H1 (cell line): ENCODE data around the gene ALKAL2. TPM values are rescaled to one million over a fixed set of nuclear protein-coding genes. Genes with fewer than 3 reads are reported as not detected.

Source experiments
- BCL11A ChIP-seq, 2 experiments: IDR thresholded peaks; one replicate each; pipeline ENCODE4 v1.6.1; 2011; ENCODE audit warnings: low read depth in 2 of 2, low read length in 2 of 2, mild to moderate bottlenecking in 2 of 2
- CHD7 ChIP-seq: fragments of 300-600 bp; sonication (generic); IDR thresholded peaks from 2 replicates; pipeline ENCODE4 v1.7.1; 2012; ENCODE audit warnings: low read length, moderate library complexity, mild to moderate bottlenecking, inconsistent platforms; ENCODE audit not compliant: insufficient replicate concordance
- EGR1 ChIP-seq: IDR thresholded peaks from 2 replicates; pipeline ENCODE4 v1.6.1; 2011; ENCODE audit warnings: low read depth, low read length, borderline replicate concordance
- GABPA ChIP-seq: IDR thresholded peaks from 2 replicates; pipeline ENCODE4 v1.6.1; 2011; ENCODE audit warnings: mild to moderate bottlenecking, low read length, moderate library complexity, borderline replicate concordance; ENCODE audit not compliant: insufficient read depth
- RXRA ChIP-seq: IDR thresholded peaks from 2 replicates; pipeline ENCODE4 v1.6.1; 2011; ENCODE audit warnings: low read depth, mild to moderate bottlenecking, low read length, moderate library complexity; ENCODE audit not compliant: insufficient read depth
- TBP ChIP-seq: IDR thresholded peaks from 2 replicates; pipeline ENCODE4 v1.6.1; 2011; ENCODE audit warnings: low read depth, low read length, improper control_type of control experiment
- USF2 ChIP-seq: IDR thresholded peaks from 2 replicates; pipeline ENCODE4 v1.6.1; 2011; ENCODE audit warnings: low read length, improper control_type of control experiment
- YY1 ChIP-seq: IDR thresholded peaks from 2 replicates; pipeline ENCODE4 v1.6.1; 2011; ENCODE audit warnings: low read depth, mild to moderate bottlenecking, low read length
- polyA plus RNA-seq, 7 experiments: library from polyadenylated mRNA; depleted of rRNA in 3 of 7; stranded (reverse) in 5 of 7; unstranded in 2 of 7; fragments of >200 nt in 5 of 7; fragments of 200-250 nt in 2 of 7; gene quantifications; 1 replicate in 5 of 7; 2 replicates in 1 of 7; 4 replicates in 1 of 7; pipeline versions ENCODE4 v1.2.1 to v1.2.3, GENCODE V29; 2011 to 2013; ENCODE audit warnings: missing spikeins in 2 of 7, mixed read lengths in 2 of 7
- total RNA-seq: library from RNA; stranded (reverse); fragmentation: NEBNext Ultra II Directional; extraction: Animal tissue kit (Norgen Biotek cat#: 25700); gene quantifications from 2 replicates; pipeline ENCODE4 v1.2.1, GENCODE V29; 2021

The ALKAL2 gene
- total and polyA plus RNA-seq, 2 of the 8 experiments (the other 6 are each of a cell fraction or from before 2014, with no cell fraction given) = 4.6 to 11.5 TPM

GRCh38 chr2:252001-252602, 35.8 kb downstream of the ALKAL2 start (continued):
- TF ChIP-seq EGR1 = no peak
- TF ChIP-seq CHD7 = no peak
- TF ChIP-seq USF2 = no peak
- no peak for TF ChIP-seq RXRA
- TF ChIP-seq YY1 = no peak
- TF ChIP-seq TBP = no peak
- TF ChIP-seq GABPA = no peak
- TF ChIP-seq BCL11A (IDR thresholded peaks at IDR 0.05; ENCODE audit: low read depth in 2 of 2, low read length in 2 of 2) = no peak
